GM19397 (cell line): ENCODE data around the gene ACTN4.

Experiments used
- ATAC-seq: cut with Tn5 transposase; IDR thresholded peaks from one replicate; pipeline ENCODE4 v1.9.1; 2021; ENCODE audit warnings: mild to moderate bottlenecking, moderate library complexity; ENCODE audit not compliant: unreplicated experiment

The ACTN4 gene

GRCh38 chr19:38660724-38661123 lies 13.3 kb downstream of the ACTN4 start:
- ATAC-seq = no peak

GRCh38 chr19:38661136-38661535 lies 13.7 kb downstream of the ACTN4 start:
- ATAC-seq = no peak

DNA sequence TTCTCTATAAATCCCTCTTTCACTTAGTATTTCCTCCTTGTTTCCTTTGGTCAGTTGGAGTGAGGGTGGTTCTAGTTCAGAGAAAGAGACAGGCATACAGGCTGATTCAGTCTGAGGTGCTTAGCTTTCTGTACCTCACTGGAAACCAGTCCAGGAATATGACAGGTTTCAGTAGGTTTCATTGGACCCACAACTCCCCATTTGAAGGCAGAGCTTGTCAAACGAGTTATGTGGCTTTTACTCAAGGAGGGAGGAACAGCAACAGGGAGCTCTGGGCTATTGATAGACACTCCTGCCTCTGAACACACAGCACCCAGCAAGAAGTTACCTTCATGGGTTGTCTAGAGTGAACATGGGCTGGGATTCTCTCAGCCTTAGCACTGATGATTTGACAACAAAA lies 14.5 kb downstream of the ACTN4 start:
- no peak for ATAC-seq

DNA sequence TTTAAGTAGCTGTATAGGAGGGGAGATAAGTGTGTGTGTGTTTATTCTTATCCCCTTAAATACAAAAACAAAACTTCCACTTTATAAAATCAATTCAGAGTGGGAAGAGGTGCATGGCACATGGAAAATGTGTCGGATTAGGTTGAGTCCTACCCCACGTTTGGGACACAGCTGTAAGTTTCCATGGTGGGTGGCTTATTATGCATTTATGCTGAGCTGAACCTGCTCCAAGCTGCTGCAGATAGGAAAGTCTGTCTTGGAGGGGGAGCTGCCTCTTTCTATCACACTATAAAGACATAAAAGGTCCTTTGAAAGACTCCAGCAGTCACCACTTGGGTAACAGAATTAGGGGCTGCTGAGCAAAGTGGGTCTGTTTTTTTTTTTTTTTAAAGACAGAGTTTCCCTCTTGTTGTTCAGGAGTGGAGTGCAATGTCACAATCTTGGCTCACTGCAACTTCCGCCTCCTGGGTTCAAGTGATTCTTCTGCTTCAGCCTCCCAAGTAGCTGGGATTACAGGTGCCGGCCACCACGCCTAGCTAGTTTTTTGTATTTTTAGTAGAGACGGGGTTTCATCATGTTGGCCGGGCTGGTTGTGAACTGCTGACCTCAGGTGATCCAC lies 15.2 kb downstream of the ACTN4 start:
- ATAC-seq = no peak

GRCh38 chr19:38663156-38663651 lies 15.8 kb downstream of the ACTN4 start:
- no peak for ATAC-seq

GRCh38 chr19:38663957-38664502 lies 16.6 kb downstream of the ACTN4 start:
- ATAC-seq = no peak

DNA sequence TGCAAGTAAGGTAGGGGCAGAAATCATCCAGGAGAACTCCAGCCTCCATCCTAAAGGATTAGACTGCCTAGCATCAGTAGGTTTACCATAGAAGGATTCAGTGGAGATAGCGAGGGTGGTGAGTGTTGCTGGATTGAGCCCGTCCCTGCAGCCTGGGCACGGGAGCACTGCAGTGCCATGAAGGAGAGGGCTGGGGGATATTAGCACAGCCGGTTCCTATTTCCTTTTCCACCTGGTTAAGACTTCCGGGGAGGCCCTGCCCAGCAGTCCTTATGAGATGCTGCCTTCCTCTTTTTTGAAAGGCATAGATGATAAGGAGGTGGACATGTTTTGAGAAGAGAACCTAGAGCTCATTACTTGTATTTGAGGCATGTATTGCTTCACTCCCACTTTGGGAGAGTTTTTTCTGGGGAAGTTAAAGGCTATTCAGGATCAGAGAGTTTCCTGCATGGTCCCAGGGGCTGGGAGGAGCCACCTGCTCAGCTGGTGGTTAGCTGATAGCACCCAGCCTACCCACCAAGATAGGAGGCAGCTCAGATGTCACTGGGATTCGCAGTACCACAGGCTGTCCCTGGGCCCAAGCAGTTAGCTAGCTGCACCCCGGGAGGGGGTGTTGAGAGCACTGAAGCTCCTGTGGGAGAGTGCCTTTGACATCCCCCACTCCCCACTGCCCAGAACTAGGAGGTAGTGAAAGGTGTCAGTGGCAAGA lies 17.2 kb downstream of the ACTN4 start:
- no peak for ATAC-seq

DNA sequence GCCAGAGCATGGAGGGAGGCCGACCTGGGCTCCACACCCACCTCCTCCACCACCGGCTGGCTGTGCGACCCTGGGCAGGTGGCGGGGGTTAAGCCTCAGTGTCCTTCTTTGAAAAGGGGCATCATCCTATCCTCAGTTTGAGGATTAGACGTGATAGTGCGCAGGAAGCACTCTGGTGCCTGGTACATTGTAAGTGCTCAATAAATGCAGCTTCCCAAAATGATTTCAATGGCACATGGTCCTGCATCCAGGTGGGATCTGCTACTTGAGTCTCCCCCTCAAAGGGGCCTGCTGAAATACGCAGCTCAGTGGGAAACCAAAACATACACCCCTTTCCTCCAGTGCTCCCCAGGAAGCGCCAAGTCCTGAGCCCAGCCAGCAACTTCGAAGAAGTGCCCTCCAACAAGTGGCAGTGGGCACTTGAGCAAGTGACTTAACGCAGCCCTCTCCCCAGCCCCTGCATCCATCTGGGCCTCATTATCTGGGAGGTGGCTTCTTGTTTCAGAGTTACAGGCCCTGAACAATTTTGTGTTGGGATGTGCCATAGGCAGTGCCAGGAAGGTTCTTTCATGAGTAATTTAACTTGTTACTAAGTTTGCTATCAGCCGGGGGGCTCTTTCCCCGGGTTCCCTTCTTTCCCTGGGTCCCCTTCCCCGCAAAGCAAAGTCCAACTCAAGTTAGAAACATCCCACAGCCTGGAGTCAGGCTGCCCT lies 17.9 kb downstream of the ACTN4 start:
- ATAC-seq = no peak

DNA sequence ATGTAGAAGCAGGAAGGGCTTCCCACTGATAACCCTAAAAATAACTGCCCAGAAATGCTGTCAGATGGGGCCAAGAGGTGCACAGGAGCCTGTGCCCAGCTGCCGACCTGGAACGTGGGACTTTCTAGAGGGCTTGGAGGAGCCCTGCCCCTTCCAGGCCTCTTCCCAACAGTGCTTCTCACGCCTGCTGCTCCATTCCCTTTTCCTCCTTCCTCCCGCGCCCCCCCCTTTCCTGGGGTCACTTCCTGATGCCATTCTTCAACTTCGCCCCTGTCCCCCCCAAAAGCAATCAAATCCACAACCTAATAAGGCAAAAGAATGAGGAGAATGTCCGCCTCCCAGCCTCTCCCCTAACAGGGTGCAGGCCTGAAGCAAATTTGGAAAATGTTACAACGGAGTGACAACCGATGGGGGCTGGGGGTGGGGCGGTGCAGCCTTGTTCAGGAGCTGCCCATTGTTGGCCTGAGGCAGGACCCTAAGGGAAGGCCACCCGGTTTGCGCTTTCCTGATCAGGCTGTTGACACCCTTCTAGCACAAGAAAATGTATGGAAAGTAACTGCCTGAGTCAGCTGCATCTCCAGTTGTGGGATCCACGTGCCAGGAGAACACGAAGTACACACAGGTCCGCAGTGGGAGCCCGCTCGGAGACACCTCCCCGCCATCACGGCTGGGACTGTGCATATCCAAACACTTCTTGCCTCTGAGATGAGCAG lies 18.7 kb downstream of the ACTN4 start:
- no peak for ATAC-seq

DNA sequence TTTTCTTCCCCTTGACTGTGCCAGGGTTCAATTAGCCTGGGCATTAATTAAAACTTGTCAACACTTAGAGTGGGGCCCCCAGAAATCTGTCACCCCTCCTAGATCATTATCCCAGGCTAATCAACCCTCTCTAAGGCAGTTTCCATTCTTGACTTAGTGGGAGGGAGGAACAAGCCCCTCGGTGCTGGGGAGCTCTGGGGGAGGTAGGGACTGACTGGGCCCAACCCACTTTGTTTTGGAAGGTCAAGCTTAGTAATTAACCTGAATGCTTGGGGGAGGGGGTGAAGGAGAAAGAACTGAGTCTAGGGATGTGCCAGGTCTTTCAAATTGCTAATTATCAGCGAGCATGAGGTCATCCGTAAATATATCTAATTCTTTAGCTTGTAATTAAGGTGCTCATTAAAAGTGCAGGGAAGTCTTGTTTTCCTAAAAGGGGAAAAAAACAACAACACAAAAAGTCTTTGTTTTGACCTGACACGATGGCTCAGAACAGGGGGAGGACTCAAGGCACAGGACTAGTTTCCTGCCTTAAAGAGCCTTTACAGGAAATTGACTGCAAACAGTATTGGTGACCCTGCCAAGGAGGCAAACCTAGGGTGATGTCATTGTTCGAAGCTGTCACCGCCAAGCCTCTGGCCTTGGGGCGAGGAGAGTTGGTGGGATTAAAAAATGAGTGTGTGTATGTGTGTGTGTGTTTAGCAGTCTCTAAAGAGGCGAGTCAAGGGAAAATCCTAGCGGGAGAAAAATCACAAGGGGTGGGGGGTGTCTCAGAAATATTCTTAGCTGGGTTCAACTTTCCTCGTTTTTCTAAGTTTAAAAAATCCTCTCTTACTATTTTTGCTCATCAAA lies 19.4 kb downstream of the ACTN4 start:
- no peak for ATAC-seq

DNA sequence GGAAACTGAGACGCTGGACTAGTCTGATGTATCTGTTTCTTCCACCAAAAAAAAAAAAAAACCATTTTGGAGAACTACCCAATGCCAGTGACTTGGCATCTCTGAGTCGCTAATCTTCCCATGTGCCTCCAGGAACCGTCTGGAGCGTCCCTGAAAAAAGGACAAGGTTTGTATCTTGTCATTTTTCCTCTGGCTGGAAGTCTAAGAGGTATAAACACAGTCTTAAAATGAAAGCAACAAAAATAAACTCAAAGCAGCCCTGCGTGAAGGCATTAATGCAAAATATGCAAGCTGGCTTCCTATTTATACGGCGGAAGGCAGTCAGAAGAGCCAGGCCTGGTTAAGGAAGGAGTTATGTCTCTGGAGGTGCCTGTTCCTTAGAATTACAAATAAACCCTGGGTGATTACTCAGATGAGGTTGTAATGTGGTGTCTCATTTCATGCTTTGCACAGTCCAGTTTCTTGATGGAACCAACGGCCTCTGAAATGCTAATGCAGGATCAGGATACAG lies 20.3 kb downstream of the ACTN4 start:
- no peak for ATAC-seq

GRCh38 chr19:38669552-38669951 lies 22.1 kb downstream of the ACTN4 start:
- ATAC-seq = no peak

GRCh38 chr19:38670921-38671398 lies 23.5 kb downstream of the ACTN4 start:
- ATAC-seq = no peak

DNA sequence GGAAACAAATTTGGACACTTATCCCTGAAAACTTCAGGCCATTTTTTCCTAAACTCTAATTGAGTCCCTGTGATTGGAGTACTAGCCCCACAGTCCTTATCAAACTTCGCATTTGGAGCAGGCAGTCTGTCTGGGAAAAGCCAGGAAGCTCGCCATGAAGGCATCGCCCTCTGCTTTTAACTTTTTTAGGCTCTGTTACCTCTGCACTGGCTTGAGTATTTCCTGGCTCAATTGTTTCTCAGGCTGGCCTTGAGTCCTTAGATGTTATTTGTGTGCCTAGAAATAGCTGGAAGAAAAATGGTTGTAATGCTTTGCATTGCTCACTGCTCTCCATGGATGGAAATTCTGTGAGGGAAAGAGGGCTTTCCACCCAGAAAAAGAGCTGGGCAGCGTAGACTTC lies 24.2 kb downstream of the ACTN4 start:
- ATAC-seq = no peak

GRCh38 chr19:38673030-38673429 lies 25.6 kb downstream of the ACTN4 start:
- ATAC-seq = no peak

GRCh38 chr19:38674388-38675171 lies 27.1 kb downstream of the ACTN4 start:
- no peak for ATAC-seq

DNA sequence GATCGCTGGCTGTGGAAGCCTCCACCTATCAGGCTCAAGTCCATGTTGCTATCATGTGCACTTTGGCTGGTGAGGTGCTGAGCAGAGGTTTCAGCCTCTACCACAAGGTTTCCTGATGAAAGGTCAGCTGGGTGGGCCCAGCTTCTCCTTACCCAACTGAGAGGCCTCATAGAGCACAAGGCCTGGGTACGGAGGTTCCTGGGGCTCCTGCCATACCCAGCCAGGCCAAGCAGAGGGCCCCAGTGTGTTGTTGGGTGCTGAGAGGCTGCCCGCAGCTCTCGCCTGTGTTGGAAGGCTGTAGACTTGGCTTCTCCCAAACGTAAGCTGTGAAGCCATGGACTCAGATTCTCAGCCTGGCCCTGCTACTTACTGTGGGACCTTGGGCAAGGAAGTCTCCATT lies 28.2 kb downstream of the ACTN4 start:
- ATAC-seq = no peak

GRCh38 chr19:38676023-38676877 lies 28.8 kb downstream of the ACTN4 start:
- no peak for ATAC-seq
